Measurements from ENCODE around the gene PLAC8L1. TPM values are rescaled to one million over a fixed set of nuclear protein-coding genes. Genes with fewer than 3 reads are reported as not detected.
"Not testable (repeated sequence)": the region's sequence is repeated elsewhere in the genome, so short reads cannot be mapped to it uniquely, and the experiment has no call there.

The PLAC8L1 gene
- polyA plus RNA-seq, 1 of the 3 experiments (the other 2 are of a cell fraction), result 0.21 TPM

GRCh38 chr5:146118322-146118721 lies 12.9 kb upstream of the PLAC8L1 start:
- Histone ChIP-seq H3K27ac (ENCODE audit: low read depth in 2 of 2, low read length in 1 of 2) (no peak overlapping the region), H3K79me2 (ENCODE audit: insufficient read depth) (no peaks in the 10 kb centered on the region), H3K36me3 (replicated peaks in 1 of 2; ENCODE audit: control insufficient read depth in 1 of 2, insufficient read depth in 2 of 2, low read length in 1 of 2) (peaks cover 90 to 92% of the 10 kb centered on the region in 2 experiments), H3K4me3 (ENCODE audit: low read depth in 2 of 2, low read length in 1 of 2) (no peak overlapping the region), H3F3A (replicated peaks; ENCODE audit: insufficient read depth) (peaks cover 8% of the 10 kb centered on the region), H4K20me1 (ENCODE audit: insufficient read depth) (no peaks in the 10 kb centered on the region), H3K4me1 (ENCODE audit: control insufficient read depth in 1 of 2, insufficient read depth in 2 of 2, low read depth in 1 of 2, low read length in 1 of 2) (peaks cover 0 to 2% of the 10 kb centered on the region in 2 experiments; a peak in 2 of 4 replicates), H2AFZ (ENCODE audit: low read depth) (no peak overlapping the region), H3K9me2 (no peaks in the 10 kb centered on the region), H3K9me3 (no peaks in the 10 kb centered on the region), H3K9ac (no peak overlapping the region), H3K27me3 (ENCODE audit: insufficient read depth) (no peaks in the 10 kb centered on the region), H3K4me2 (no peak overlapping the region)
- ChIA-PET CTCF (interaction anchor here (3.1 kb wide), 1 partner anchor 12 kb away, joined by 33 read pairs; no protein-coding TSS in a partner anchor), POLR2A (no interaction called here)
- TF ChIP-seq MEF2A (IDR thresholded peaks at IDR 0.05; ENCODE audit: borderline replicate concordance, low read depth) (no peak), SIN3A (IDR thresholded peaks at IDR 0.05; ENCODE audit: borderline replicate concordance, low read depth, low read length) (no peak), EZH2phosphoT487 (IDR thresholded peaks at IDR 0.05; ENCODE audit: borderline replicate concordance, low read depth) (no peak), SMC3 (IDR thresholded peaks at IDR 0.05; ENCODE audit: low read depth, low read length) (no peak), ELF1 (IDR thresholded peaks at IDR 0.05) (no peak), GABPA (IDR thresholded peaks at IDR 0.05; ENCODE audit: low read depth) (no peak), MXI1 (IDR thresholded peaks at IDR 0.05; ENCODE audit: low read depth, low read length) (no peak), NRF1 (IDR thresholded peaks at IDR 0.05; ENCODE audit: low read depth, low read length) (no peak), EP300 (IDR thresholded peaks at IDR 0.05; ENCODE audit: borderline replicate concordance in 1 of 2, low read depth in 1 of 2, low read length in 1 of 2) (no peak), POLR2AphosphoS5 (IDR thresholded peaks at IDR 0.05; ENCODE audit: low read depth, low read length) (no peak), RXRA (IDR thresholded peaks at IDR 0.05; ENCODE audit: borderline replicate concordance, low read depth) (no peak), CTCF (IDR thresholded peaks at IDR 0.05) (no peak)
- TF ChIP-seq, protein P1, sequence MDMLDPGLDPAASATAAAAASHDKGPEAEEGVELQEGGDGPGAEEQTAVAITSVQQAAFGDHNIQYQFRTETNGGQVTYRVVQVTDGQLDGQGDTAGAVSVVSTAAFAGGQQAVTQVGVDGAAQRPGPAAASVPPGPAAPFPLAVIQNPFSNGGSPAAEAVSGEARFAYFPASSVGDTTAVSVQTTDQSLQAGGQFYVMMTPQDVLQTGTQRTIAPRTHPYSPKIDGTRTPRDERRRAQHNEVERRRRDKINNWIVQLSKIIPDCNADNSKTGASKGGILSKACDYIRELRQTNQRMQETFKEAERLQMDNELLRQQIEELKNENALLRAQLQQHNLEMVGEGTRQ (IDR thresholded peaks at IDR 0.05; ENCODE audit: borderline replicate concordance, low read depth, low read length), result no peak
- TF ChIP-seq, protein P2, sequence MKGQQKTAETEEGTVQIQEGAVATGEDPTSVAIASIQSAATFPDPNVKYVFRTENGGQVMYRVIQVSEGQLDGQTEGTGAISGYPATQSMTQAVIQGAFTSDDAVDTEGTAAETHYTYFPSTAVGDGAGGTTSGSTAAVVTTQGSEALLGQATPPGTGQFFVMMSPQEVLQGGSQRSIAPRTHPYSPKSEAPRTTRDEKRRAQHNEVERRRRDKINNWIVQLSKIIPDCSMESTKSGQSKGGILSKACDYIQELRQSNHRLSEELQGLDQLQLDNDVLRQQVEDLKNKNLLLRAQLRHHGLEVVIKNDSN (IDR thresholded peaks at IDR 0.05; ENCODE audit: borderline replicate concordance, low read depth), result no peak
- DNase-seq, result no peak

DNA sequence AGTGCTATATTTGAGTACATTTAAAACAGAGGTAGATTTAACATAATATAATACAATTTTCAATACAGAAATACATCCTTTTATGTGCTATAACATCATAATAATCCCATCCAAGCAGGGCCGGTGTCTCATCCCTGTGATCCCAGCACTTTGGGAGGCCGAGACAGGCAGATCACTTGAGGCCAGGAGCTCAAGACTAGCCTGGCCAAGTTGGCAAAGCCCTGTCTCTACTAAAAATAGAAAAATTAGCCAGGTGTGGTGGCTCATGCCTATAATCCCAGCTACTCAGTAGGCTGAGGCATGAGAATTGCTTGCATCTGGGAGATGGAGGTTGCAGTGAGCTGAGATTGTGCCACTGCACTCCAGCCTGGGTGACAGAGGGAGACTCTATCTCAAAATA lies 11.8 kb upstream of the PLAC8L1 start:
- peaks cover 90 to 92% of the 10 kb centered on the region in 2 experiments for H3K36me3 ChIP-seq (replicated peaks in 1 of 2; ENCODE audit: control insufficient read depth in 1 of 2, insufficient read depth in 2 of 2, low read length in 1 of 2)
- H3K27ac ChIP-seq (ENCODE audit: low read depth in 2 of 2, low read length in 1 of 2); H3K4me3 ChIP-seq (ENCODE audit: low read depth in 2 of 2, low read length in 1 of 2); POLR2A ChIA-PET; DNase-seq; H3K9me3 ChIP-seq; H3K9ac ChIP-seq; H3K9me2 ChIP-seq; H3K4me2 ChIP-seq; H2AFZ ChIP-seq (ENCODE audit: low read depth); H3K4me1 ChIP-seq (ENCODE audit: control insufficient read depth in 1 of 2, insufficient read depth in 2 of 2, low read depth in 1 of 2, low read length in 1 of 2); H3K27me3 ChIP-seq (ENCODE audit: insufficient read depth); H3F3A ChIP-seq (replicated peaks; ENCODE audit: insufficient read depth); H3K79me2 ChIP-seq (ENCODE audit: insufficient read depth); H4K20me1 ChIP-seq (ENCODE audit: insufficient read depth): not testable (repeated sequence)
- CTCF ChIA-PET, result interaction anchor here (1.6 to 1.8 kb wide), 2 partner anchors 13 to 38 kb away, joined by 3 to 5 read pairs; no protein-coding TSS in a partner anchor
- WGBS (ENCODE audit: low lambda C conversion rate), result 95% methylated on average over 2 of the region's 2 CpGs

Measured in SK-N-SH (cell line).